Activated naive CD4-positive, alpha-beta T cell treated with anti-CD3 and anti-CD28 coated beads, Interleukin-2, amount 50 U/mL, for 72 hours (primary cell): Measurements from ENCODE around the gene CHST7. TPM values are rescaled to one million over a fixed set of nuclear protein-coding genes. Genes with fewer than 3 reads are reported as not detected.

Experiments
- ATAC-seq, 2 donors: fragments of 150-1000 bp; cut with Tn5 transposase; 2 replicates each; pipeline ENCODE4 v1.10.0; 2021; ENCODE audit warnings: mild to moderate bottlenecking in 2 of 2, moderate library complexity in 2 of 2
- DNase-seq, 2 donors: peaks; one replicate each; pipeline ENCODE4 v3.0.0; 2021 to 2022; ENCODE audit warnings: low spot score in 2 of 2
- H3K27ac Mint-ChIP-seq, 2 donors: one replicate each; pipeline ENCODE4 v1.8.0; 2022; ENCODE audit warnings: mild to moderate bottlenecking in 2 of 2, mixed read lengths in 2 of 2
- H3K36me3 Mint-ChIP-seq, 2 donors: one replicate each; pipeline ENCODE4 v1.8.0; 2022; ENCODE audit warnings: mixed read lengths in 2 of 2
- H3K9me3 Mint-ChIP-seq, 2 donors: one replicate each; pipeline ENCODE4 v1.8.0; 2022; ENCODE audit warnings: mixed read lengths in 2 of 2
- total RNA-seq, 2 donors: library from RNA; stranded (reverse); gene quantifications; one replicate each; pipeline ENCODE4 v1.2.3, GENCODE V29; 2022

Gene CHST7
- total RNA-seq, 2 donors from 2014 or later, result 1.4 to 2.0 TPM

DNA sequence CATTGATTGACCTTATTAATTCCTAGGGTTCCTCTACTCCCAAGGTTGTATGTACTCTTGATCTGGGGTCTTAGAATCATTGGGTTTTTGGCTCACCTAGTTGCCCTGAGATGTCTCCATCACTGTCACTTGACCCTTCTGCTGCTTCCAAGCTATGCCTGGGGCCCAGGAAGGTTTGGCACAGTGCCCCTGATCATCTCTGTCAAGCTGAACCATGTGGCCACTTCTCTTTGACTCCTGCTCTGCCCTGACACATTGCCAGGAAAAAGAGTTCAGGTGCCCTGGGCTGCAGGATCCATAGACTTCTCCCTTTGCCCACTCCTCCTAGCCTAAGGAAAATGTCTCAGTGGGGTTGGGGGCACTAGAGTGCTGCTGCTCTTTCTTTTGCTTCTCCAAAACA is 3.9 kb upstream of the CHST7 start:
- DNase-seq (no peak), ATAC-seq (no peak)
- Mint-ChIP-seq H3K36me3 (no peaks in the 10 kb centered on the region), H3K9me3 (no peaks in the 10 kb centered on the region), H3K27ac (no peak overlapping the region)

DNA sequence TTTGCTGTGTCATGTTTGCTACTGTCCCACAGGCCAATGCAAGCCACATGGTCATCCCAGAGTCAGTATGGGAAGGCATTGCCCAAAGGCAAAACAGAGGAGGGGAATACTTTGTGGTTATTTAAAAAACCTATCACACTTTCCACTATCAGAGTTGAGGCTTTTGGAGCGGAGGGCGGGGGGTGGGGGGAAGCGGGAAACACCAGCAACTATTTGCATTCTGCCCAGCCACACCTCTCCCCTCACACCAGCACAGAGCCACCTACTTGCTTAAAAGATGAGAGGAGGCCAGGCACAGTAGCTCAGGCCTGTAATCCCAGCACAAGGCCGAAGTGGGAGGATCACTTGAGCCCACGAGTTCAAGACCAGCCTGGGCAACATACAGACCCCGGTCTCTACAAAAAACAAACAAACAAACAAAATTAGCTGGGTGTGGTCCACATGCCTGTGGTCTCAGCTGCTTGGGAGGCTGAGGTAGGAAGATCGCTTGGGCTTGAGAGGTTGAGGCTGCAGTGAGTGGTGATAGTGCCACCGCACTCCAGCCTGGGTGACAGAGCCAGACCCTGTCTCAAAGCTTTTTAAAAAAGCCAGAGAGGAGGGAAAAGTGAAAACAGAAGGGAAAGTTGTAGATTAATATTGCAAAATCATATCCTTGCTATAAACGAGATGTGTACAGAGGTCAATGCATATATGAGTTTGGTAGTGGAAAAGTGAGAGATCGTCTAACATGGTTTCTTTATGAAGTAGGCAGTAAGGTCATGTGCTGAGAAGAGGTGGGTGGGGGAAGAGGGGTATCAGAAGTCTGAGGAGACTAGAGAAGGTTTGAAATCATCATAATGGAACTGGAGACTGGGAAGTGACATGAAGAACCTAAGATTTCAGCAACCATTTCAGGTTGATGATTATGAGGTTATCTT is 1.9 kb upstream of the CHST7 start:
- Mint-ChIP-seq H3K9me3 (no peaks in the 10 kb centered on the region), H3K27ac (peak overlapping the region; percentile 53 to 90), H3K36me3 (no peaks in the 10 kb centered on the region)
- DNase-seq, result no peak
- peak in 1 of 2 donors; percentile 71 for ATAC-seq

DNA sequence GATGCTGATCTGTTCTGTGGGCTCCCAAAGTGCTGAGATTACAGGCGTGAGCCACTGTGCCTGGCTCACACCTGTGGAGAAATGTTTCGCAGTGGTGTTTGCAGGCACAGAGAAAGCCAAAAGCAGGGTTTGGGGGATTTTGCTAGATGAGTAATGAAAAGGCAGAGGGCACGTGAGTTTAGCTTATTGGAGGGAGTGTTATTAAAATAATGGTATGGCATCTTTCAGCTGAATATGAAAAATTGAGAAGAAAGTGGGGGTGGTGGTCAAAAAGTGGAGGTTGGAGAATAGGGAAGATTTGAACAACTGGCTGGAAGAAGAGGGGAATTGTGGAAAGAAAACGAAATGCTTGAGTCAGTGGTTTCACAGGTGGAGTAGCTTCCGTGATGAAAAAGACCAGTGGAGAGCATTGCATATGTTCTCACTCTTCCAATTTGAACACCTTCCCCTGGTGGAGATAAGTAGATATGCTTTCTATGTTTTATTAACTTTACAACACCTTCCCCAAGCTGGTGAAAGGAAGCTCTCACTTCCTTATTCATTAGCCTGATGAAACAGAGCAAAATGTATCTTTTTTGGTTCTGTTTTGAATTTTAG is 1.1 kb upstream of the CHST7 start:
- H3K36me3 Mint-ChIP-seq, result no peaks in the 10 kb centered on the region
- H3K9me3 Mint-ChIP-seq, result no peaks in the 10 kb centered on the region
- DNase-seq, result peak in 1 of 2 donors; percentile 12
- H3K27ac Mint-ChIP-seq, result peak overlapping the region; percentile 53 to 90
- peak; percentile 64 to 76 for ATAC-seq

DNA sequence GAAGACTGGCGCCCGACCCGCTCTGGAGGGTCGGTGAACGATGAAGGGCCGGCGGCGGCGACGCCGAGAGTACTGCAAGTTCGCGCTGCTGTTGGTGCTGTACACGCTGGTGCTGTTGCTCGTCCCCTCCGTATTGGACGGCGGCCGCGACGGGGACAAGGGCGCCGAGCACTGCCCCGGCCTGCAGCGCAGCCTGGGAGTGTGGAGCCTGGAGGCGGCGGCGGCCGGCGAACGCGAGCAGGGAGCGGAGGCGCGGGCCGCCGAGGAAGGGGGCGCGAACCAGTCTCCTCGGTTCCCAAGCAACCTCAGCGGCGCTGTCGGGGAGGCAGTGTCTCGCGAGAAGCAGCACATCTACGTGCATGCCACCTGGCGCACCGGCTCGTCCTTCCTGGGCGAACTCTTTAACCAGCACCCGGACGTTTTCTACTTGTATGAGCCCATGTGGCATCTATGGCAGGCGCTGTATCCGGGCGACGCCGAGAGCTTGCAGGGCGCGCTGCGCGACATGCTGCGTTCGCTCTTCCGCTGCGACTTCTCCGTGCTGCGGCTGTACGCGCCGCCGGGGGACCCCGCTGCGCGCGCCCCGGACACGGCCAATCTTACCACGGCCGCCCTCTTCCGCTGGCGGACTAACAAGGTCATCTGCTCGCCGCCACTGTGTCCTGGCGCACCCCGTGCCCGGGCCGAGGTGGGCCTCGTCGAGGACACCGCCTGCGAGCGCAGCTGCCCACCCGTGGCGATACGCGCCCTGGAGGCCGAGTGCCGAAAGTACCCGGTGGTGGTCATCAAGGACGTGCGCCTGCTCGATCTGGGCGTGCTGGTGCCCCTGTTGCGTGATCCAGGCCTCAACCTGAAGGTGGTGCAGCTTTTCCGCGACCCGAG is 568 bp downstream of the CHST7 start:
- no peaks in the 10 kb centered on the region for H3K9me3 Mint-ChIP-seq
- no peaks in the 10 kb centered on the region for H3K36me3 Mint-ChIP-seq
- ATAC-seq, result peak; percentile 26 to 57
- peak overlapping the region in 1 of 2 donors; percentile 90 for H3K27ac Mint-ChIP-seq
- DNase-seq, result peak in 1 of 2 donors; percentile 44

DNA sequence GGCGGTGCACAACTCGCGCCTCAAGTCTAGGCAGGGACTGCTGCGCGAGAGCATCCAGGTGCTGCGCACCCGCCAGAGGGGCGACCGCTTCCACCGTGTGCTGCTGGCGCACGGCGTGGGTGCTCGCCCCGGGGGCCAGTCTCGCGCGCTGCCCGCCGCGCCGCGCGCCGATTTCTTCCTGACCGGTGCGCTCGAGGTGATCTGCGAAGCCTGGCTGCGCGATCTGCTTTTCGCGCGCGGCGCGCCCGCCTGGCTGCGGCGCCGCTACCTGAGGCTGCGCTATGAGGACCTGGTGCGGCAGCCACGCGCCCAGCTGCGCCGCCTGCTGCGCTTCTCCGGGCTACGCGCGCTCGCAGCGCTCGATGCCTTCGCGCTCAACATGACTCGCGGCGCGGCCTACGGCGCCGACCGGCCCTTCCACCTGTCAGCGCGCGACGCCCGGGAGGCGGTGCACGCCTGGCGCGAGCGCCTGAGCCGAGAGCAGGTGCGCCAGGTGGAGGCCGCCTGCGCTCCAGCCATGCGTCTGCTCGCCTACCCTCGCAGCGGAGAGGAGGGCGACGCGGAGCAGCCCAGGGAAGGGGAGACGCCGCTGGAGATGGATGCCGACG is 1.3 kb downstream of the CHST7 start:
- no peaks in the 10 kb centered on the region for H3K9me3 Mint-ChIP-seq
- DNase-seq (peak in 1 of 2 donors; percentile 44), ATAC-seq (peak in 1 of 2 donors; percentile 34)

DNA sequence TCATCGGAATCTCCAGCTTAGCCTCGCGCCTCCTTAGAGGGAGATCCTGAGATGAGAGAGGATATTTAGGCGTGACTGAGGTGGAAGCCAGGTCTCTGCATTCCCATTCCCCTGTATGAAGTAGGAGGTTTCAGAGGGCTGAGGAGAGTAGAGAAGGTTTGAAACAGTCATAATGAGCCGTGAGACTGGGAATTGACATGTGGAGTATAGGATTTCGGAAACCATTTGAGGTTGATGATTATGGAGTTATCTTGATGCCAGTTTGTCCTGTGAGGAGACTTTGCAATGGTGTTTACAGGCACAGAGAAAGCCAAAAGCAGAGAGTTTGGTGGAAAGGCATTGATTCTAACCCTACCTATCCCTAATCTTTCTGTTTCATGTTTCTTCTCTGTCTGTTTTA is 2.0 kb downstream of the CHST7 start:
- no peak overlapping the region for H3K27ac Mint-ChIP-seq
- no peak for ATAC-seq
- no peak for DNase-seq
- H3K36me3 Mint-ChIP-seq, result no peaks in the 10 kb centered on the region
- no peaks in the 10 kb centered on the region for H3K9me3 Mint-ChIP-seq

More for the DNA sequence above, 1.3 kb downstream of the CHST7 start:
- H3K36me3 Mint-ChIP-seq, result no peaks in the 10 kb centered on the region
- H3K27ac Mint-ChIP-seq, result no peak overlapping the region

DNA sequence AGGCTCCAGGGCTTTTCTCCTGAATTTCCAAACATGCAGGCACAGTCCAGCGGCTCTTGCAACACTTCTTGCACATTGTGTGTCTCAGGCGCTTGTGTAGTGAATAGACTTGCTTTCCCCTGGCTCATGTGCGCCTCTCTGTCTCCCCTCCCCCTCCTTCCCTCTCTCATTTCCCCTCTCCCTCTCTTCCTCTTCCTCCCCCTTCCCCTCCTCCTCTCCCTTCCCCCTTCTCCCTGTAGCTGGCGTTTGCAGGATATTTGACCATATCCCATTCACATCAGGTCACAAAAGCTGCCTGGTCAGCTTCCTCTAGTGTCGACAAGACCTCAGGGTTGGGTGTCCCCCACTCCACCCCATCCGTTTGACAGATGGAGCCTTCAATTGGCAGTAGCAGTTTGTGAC is 2.4 kb downstream of the CHST7 start:
- Mint-ChIP-seq H3K27ac (no peak overlapping the region), H3K9me3 (no peaks in the 10 kb centered on the region), H3K36me3 (no peaks in the 10 kb centered on the region)
- DNase-seq, result no peak
- no peak for ATAC-seq

DNA sequence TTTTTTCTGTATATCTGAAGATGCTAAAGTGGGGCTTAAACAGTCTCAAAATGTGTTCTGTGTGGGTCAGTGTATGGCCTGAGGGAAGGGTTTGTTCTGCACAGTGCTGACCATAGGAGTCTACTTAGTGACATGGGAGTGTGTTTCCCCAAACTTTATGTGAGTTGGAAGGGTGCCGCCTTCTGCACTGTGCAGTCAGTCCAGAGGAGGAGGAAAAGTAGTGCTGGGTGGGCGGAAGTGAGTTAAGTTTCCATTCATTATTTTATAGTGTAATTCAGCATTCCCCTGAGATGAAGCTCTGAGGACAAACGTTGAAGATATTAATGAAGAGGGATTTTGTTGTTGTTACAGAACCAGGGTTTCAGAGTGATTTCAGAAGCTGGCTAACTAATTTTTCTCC is 2.9 kb downstream of the CHST7 start:
- Mint-ChIP-seq H3K9me3 (no peaks in the 10 kb centered on the region), H3K27ac (no peak overlapping the region), H3K36me3 (no peaks in the 10 kb centered on the region)
- DNase-seq, result no peak
- ATAC-seq, result no peak

DNA sequence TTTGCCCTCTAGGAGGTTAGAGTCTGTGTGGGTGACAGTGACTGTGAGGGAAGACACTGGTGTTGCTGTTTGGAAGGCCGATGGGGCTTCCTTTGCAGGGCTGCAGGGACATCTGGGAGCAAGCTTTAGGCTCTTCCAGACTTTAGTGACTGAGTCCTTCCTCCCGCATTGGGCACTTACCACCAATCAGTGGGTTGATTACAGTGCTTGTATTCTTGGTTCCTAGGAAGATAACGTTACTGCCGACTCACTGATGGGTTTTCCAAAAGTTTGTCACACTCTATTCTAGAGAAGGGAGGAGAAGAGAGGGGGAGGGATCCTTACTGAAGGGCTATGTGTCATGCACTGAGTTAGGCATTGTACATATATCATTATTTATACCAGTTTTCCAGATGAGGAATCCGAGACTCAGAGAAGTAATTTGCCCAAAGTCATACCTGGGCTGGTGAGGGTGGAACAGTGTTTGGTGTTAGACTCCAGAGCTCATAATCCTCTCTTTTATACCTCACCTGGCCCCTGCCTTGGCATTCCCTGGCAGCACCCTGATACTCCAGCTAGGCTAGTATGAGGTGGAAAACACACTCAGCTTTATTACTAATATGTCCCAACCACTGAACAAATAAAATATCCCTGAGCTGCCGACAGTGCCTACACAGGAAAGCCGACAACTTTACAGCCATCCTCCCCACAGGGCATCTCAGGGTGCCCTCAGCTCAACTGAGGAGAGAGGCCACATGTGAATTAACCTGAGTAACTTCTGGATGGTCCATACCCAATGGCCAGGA is 3.8 kb downstream of the CHST7 start:
- DNase-seq, result no peak
- ATAC-seq, result no peak
- no peak overlapping the region for H3K27ac Mint-ChIP-seq
- no peaks in the 10 kb centered on the region for H3K36me3 Mint-ChIP-seq
- H3K9me3 Mint-ChIP-seq, result no peaks in the 10 kb centered on the region

DNA sequence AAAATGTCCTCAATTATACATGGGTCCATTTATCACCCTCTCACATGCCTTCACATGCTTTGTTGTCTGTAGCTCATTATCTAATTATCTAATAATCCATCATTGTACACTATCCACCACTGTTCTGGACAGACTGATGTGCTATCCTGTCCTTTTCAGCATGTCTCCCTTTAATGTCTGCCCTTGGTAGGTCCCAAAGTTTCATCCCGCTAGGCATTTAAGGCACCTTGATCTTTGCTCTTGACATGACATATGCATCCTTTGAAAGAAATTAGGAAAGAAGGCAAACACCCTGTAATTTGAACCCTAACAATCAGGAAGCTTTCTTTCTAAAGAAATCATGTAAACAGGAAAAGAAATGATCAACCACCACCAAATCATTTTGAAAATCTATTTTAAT is 5.7 kb downstream of the CHST7 start:
- no peak overlapping the region for H3K27ac Mint-ChIP-seq
- no peak for ATAC-seq

DNA sequence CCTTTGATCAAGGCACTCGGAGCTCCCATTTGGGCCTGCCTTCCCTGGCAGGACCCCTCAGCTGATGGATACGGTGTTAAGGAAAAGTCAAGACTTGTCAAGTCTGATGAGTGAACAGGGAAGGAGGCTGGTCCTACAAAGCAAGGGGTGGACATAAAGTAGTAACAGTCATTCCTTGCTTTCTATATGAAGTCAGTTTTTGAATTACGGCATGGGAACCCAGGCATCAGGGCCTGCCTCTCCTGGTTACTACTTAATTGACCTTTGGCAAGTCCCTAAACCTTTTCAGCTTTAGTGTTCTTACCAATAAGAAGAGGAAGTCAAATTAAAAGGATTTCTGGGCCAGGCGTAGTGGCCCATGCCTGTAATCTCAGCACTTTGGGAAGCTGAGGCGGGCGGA is 7.0 kb downstream of the CHST7 start:
- H3K9me3 Mint-ChIP-seq, result no peaks in the 10 kb centered on the region
- no peaks in the 10 kb centered on the region for H3K36me3 Mint-ChIP-seq
- no peak for ATAC-seq
- DNase-seq, result no peak
- no peak overlapping the region for H3K27ac Mint-ChIP-seq

More for the DNA sequence above, 5.7 kb downstream of the CHST7 start:
- H3K9me3 Mint-ChIP-seq, result no peaks in the 10 kb centered on the region
- no peak for DNase-seq
- H3K36me3 Mint-ChIP-seq, result no peaks in the 10 kb centered on the region

DNA sequence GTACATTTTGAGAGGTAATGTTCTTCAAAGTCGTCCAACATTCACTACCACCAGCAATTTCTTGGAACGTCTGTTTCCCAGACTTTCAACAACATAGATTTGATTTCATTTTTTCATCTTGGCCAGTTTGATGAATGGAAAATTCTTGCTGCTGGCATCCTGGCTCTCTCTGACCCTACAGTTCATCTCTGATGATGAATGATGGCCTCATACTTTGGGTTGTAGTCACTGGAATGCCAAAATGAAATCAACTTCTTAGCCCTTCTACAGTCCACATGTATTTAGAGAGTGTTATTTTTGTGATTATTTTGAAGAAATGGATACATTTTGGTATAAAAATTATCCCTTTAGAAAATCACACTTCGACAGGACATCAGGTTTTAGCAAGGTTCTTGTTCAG is 8.8 kb downstream of the CHST7 start:
- ATAC-seq (no peak), DNase-seq (no peak)
- no peaks in the 10 kb centered on the region for H3K9me3 Mint-ChIP-seq
- no peaks in the 10 kb centered on the region for H3K36me3 Mint-ChIP-seq
- no peak overlapping the region for H3K27ac Mint-ChIP-seq

DNA sequence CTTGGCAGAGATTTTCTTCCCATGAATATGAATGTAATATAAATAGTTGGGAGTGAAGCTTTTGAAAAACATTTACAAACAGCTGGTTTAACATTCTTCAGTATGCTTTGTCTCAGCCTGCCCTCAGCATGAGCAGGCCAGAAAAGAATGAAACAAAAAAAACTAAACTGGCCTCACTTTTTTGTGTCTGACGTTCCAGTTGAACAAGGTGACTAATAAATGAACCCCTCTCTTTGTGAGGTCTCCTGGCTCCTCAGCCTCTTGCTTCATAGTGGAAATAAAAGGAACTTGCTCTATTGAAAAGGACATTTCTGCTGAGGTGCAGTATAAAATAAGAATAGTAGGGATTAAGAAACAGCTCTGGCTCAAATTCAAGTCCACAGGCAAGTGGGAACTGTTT is 9.4 kb downstream of the CHST7 start:
- no peak for ATAC-seq
- Mint-ChIP-seq H3K9me3 (no peaks in the 10 kb centered on the region), H3K27ac (no peak overlapping the region), H3K36me3 (no peaks in the 10 kb centered on the region)
- DNase-seq, result no peak

DNA sequence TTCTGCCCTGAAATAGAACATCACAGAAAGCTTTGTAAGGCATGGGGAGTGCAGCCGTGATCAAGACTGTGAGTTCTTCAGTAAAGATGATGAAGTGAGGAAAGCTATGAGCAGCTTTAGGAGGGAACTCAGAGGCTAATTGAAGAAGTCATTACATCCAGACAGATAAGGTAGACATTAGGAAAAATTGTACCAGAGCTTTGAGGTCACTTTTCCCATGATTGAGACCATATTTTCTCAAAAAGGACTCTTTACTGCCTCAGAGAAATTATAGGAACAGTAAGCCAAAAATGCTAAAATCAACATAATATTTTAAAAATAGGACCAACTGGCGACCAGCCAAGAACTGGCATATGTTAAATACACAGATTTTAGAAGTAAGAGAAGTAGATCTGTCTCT is 11.2 kb downstream of the CHST7 start:
- DNase-seq (no peak), ATAC-seq (no peak)
- Mint-ChIP-seq H3K9me3 (no peaks in the 10 kb centered on the region), H3K36me3 (no peaks in the 10 kb centered on the region), H3K27ac (no peak overlapping the region)

DNA sequence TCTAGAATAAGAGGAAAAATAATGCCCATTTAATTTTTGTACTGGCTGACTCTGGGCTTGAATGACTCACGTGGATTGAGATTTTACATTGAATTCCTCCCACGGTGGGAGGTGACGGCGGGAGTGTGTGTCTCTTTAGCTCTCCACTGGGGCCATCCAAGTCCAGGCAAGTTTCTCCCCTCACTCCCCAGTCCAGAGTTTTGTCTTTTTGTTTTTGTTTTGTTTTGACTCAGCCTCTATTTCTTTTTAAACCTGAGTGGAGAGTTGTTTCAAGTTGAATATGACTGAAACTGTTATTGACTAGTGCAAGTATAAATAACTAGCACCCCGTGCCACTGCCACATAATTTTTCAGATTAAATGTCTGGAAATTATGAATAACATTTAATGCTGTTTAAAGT is 13.6 kb downstream of the CHST7 start:
- DNase-seq (no peak), ATAC-seq (peak; percentile 75 to 87)
- peak overlapping the region in 1 of 2 donors; percentile 74 for H3K27ac Mint-ChIP-seq
- no peaks in the 10 kb centered on the region for H3K36me3 Mint-ChIP-seq
- H3K9me3 Mint-ChIP-seq, result no peaks in the 10 kb centered on the region

DNA sequence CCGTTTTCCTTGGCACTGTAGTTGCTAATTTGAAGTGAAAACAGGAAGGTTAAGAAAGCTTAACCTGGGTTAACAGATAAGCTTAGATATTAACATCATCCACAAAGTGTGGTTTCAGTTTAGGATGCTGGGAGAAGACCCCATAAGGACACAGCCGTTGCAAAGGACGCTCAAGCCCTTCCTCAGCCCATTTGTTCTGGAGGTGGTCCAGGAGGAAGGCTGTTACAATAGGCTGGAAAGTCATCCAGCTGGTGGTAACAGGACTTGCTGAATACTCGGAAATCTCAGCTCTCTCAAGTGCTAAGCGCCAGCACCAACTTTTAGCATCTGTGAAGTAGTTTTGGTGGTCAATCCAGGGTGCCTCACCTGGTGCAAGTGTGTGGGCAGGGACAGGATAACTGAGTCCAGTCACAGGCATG is 14.2 kb downstream of the CHST7 start:
- peak overlapping the region in 1 of 2 donors; percentile 68 for H3K27ac Mint-ChIP-seq
- no peaks in the 10 kb centered on the region for H3K9me3 Mint-ChIP-seq
- no peaks in the 10 kb centered on the region for H3K36me3 Mint-ChIP-seq
- ATAC-seq (peak; percentile 21 to 62), DNase-seq (no peak)
